Psoas muscle (tissue), 8 donors: ENCODE measurements around the gene MAST4. TPM values are rescaled to one million over a fixed set of nuclear protein-coding genes. Genes with fewer than 3 reads are reported as not detected.
A peak's percentile ranks its signal among the peaks of the same experiment; 100 is the strongest.

Source experiments
- ATAC-seq, 4 donors: fragments of 200-7000 bp; cut with Tn5 transposase; one replicate each; pipeline ENCODE4 v1.9.1; 2020; ENCODE audit warnings: moderate library complexity in 3 of 4, mild to moderate bottlenecking in 2 of 4
- DNase-seq, 2 donors: peaks; one replicate each; pipeline ENCODE4 v3.0.0-alpha.2; 2020
- H3K27ac ChIP-seq: fragments of 200-600 bp; one replicate; pipeline ENCODE4 v1.8.0; 2022
- H3K27me3 ChIP-seq, 3 donors: fragments of 200-600 bp in 1 of 3; one replicate each; pipeline versions ENCODE4 v1.6.1 to v1.8.0; 2013 to 2022; ENCODE audit warnings: low read length in 2 of 3, mild to moderate bottlenecking in 2 of 3, moderate library complexity in 1 of 3; ENCODE audit not compliant: insufficient read depth in 3 of 3
- H3K36me3 ChIP-seq, 2 donors: fragments of 200-600 bp in 1 of 2; one replicate each; pipeline versions ENCODE4 v1.6.1 to v1.8.0; 2013 to 2022; ENCODE audit warnings: low read depth in 1 of 2, mild to moderate bottlenecking in 1 of 2, moderate library complexity in 1 of 2; ENCODE audit not compliant: insufficient read depth in 1 of 2
- H3K4me1 ChIP-seq: fragments of 200-600 bp; one replicate; pipeline ENCODE4 v1.8.0; 2022
- H3K4me3 ChIP-seq: fragments of 200-600 bp; one replicate; pipeline ENCODE4 v1.8.0; 2022; ENCODE audit warnings: mild to moderate bottlenecking
- H3K9me3 ChIP-seq: fragments of 200-600 bp; one replicate; pipeline ENCODE4 v1.8.0; 2022
- WGBS, 3 donors: extraction: QIAGEN DNeasy Blood & Tissue Kit; methylation state at CpG; one replicate each; pipeline versions ENCODE4 v1.1.6 to v1.1.7; 2013; 5-methylcytosine and 5-hydroxymethylcytosine counted together
- intact Hi-C, 2 donors: fragments of 100-400 bp; cut with DNase I; formaldehyde crosslinking; loops; one replicate each; pipeline versions ENCODE4 v1.11.0 to v1.14.2; 2022
- polyA plus RNA-seq, 3 donors: library from polyadenylated mRNA; stranded (reverse); fragments of 200-250 nt; gene quantifications; one replicate each; pipeline ENCODE4 v1.2.3, GENCODE V29; 2013
- total RNA-seq, 4 donors: library from RNA; stranded (reverse); fragmentation: NEBNext Ultra II Directional in 2 of 4; extraction: Animal tissue kit (Norgen Biotek cat#: 25700) in 2 of 4; gene quantifications; one replicate each; pipeline versions ENCODE4 v1.2.1 to v1.2.4, GENCODE V29; 2021 to 2023
- TF ChIP-seq, protein P1 (sequence below): fragments of 200-600 bp; IDR thresholded peaks from one replicate; pipeline ENCODE4 v1.8.0; 2022; ENCODE audit warnings: antibody characterized with exemption
- donor health status: healthy with polysubstance abuse.
- donor health status: DM: no; HTN: no; CAD: no; lungs with moderate emphysema.
- donor health status: Bipolar disorder and iron deficiency.
- donor health status: healthy.
- donor health status: DM: yes; HTN: yes; CAD: no.
- donor health status: DM: no; HTN: no; CAD: no.
- donor health status: DM: no; HTN: no; CAD: no.
- donor health status: DM: yes; HTN: yes; CAD: no.

MAST4 gene
- total and polyA plus RNA-seq, 7 donors, result 3.2 to 123 (median 12.1) TPM

DNA sequence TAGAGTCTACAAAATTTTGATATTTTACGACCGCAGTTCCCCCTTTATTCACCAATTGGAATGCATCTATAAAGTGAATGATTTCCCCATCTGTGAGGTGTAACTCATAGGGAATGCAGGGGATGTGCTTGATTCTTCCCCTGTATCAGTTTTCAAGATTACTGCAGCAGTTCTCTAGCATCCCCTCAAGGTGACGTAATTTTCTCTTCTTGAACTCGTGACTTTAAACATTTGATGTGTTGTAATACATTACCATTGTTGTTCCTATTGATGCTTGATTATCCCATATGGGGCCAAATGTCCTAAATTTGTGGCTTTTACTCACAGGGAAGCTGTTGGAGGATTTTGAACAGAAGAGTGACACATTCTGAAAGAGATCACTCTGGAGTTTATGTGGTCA, 360.2 kb downstream of the MAST4 start:
- no peaks in the 10 kb centered on the region for H3K36me3 ChIP-seq
- no peak for ATAC-seq
- intact Hi-C loops, result no loop called here
- H3K27me3 ChIP-seq, result no peaks in the 10 kb centered on the region
- 91 to 97% (median 95%) methylated on average over 4 of the region's 4 CpGs for WGBS, 3 donors
- H3K4me1 ChIP-seq, result peaks cover 6% of the 10 kb centered on the region
- H3K9me3 ChIP-seq, result no peaks in the 10 kb centered on the region
- no peak overlapping the region for H3K27ac ChIP-seq
- TF ChIP-seq, protein P1, sequence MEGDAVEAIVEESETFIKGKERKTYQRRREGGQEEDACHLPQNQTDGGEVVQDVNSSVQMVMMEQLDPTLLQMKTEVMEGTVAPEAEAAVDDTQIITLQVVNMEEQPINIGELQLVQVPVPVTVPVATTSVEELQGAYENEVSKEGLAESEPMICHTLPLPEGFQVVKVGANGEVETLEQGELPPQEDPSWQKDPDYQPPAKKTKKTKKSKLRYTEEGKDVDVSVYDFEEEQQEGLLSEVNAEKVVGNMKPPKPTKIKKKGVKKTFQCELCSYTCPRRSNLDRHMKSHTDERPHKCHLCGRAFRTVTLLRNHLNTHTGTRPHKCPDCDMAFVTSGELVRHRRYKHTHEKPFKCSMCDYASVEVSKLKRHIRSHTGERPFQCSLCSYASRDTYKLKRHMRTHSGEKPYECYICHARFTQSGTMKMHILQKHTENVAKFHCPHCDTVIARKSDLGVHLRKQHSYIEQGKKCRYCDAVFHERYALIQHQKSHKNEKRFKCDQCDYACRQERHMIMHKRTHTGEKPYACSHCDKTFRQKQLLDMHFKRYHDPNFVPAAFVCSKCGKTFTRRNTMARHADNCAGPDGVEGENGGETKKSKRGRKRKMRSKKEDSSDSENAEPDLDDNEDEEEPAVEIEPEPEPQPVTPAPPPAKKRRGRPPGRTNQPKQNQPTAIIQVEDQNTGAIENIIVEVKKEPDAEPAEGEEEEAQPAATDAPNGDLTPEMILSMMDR, result no peak
- no peak overlapping the region for H3K4me3 ChIP-seq
- no peak for DNase-seq

DNA sequence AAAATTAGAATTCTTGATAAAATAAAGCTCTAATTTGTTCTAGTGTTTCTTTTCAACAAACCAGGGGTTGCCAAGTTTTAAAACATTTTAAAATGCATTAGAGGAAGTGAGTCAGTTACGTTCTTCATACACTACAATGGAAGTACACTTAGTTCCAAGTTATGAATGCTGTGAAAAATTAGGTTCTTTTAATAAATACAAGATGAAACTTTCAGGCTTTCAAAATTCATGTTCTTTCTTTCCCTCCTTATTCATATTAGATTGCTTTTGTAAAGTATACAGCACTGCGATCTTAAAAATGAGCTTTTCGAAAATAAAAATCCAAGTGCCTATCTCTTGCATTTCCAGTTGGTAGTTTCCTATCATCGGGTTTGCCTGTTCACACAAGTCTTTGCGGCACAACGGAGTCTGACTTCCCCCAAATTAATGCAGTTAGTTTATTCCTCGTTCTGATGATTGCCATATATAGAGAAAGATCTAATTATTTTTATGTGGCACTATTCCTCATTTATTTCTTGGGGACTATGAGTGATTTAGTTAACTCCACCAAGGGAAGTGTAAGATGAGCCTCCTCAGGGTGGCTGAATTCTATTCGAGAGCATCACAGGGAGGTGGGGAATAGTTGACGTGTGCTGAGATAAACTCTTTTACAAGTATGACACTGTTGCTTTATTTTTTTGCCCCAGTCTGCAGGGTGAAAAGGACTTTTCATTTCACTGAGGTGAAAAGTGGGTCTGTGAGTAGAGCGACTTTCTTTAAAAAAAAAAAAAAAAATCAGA, 362.2 kb downstream of the MAST4 start:
- intact Hi-C loops, result no loop called here
- peak in 3 of 4 donors; percentile 42 to 69 (median 66) for ATAC-seq
- Histone ChIP-seq H3K9me3 (no peaks in the 10 kb centered on the region), H3K27ac (no peak overlapping the region), H3K4me3 (peak overlapping the region; percentile 65), H3K36me3 (no peaks in the 10 kb centered on the region), H3K27me3 (no peaks in the 10 kb centered on the region), H3K4me1 (peaks cover 6% of the 10 kb centered on the region)
- 19 to 30% (median 19%) methylated on average over 10 of the region's 10 CpGs for WGBS, 3 donors
- TF ChIP-seq, protein P1, result no peak
- no peak for DNase-seq

DNA sequence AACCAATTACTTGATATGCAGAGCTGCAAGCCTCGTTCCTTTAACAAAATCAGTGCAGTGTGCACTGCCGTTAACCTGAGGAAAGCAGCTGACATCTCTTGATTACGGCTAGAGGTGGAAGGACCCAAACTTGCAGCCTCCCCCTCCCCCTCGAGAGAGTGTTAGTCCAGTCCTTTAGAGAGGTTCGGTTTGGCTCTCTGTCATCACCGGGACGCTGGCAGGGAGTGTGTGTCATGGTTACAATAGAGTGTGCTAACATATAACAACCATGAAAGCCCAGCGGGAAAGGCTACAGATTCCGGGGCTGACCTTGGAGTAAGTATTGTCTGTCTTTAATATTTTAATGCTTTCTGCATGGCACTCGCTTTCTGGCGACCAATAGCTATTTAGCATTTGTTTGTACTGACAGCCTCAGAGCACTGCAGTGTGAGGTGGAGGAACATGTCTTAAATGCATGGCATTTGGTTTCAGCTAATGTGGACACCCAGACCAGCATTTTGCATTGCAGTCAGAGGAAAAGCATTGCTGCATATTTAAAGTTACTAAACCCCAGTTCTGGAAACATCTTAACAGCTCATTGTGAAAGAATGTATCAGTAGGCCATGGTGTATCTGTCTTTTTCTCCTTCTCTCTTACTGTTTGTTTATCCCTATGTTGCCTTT, 362.9 kb downstream of the MAST4 start:
- ATAC-seq, result peak; percentile 40 to 77 (median 68)
- Histone ChIP-seq H3K36me3 (no peaks in the 10 kb centered on the region), H3K27ac (peak overlapping the region; percentile 17), H3K27me3 (no peaks in the 10 kb centered on the region), H3K9me3 (no peaks in the 10 kb centered on the region), H3K4me1 (peaks cover 6% of the 10 kb centered on the region), H3K4me3 (peak overlapping the region; percentile 65)
- intact Hi-C loops, result no loop called here
- TF ChIP-seq, protein P1, result no peak
- peak; percentile 41 to 55 for DNase-seq
- WGBS, 3 donors, result 18 to 32% (median 23%) methylated on average over 11 of the region's 11 CpGs

DNA sequence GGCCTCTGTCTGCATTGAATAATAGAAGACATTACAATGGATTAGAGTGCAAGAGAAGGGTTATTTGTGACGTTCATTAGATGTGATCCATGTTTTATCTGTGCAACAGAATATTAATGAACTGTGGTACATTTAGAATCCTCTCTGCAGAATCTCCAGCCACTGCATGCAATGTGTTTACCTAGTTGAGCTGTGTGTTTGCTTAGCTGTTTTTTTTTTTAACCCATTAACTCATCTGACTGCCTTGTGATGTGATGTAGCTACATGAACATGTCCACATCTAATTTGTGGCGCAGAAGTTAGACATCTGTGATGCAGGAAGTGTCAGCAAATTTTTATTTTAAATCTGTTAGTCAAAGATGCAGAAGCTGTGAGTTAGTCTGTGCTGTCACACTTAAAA, 363.5 kb downstream of the MAST4 start:
- H3K27me3 ChIP-seq, result no peaks in the 10 kb centered on the region
- H3K36me3 ChIP-seq, result no peaks in the 10 kb centered on the region
- ATAC-seq (no peak), DNase-seq (no peak)
- 45 to 52% (median 50%) methylated on average over 2 of the region's 2 CpGs for WGBS, 3 donors
- TF ChIP-seq, protein P1, result no peak
- H3K4me1 ChIP-seq, result peaks cover 6% of the 10 kb centered on the region
- no peak overlapping the region for H3K27ac ChIP-seq
- peak overlapping the region; percentile 65 for H3K4me3 ChIP-seq
- no peaks in the 10 kb centered on the region for H3K9me3 ChIP-seq
- intact Hi-C loops, result no loop called here
